Aorta (tissue), 5 donors: ENCODE data around the gene PPIL3. TPM values are rescaled to one million over a fixed set of nuclear protein-coding genes. Genes with fewer than 3 reads are reported as not detected.

Experiments used
- ATAC-seq: fragments of 200-7000 bp; cut with Tn5 transposase; one replicate; pipeline ENCODE4 v1.9.1; 2022; ENCODE audit warnings: moderate library complexity; ENCODE audit not compliant: low FRiP score
- DNase-seq, 2 donors: peaks; one replicate each; pipeline ENCODE4 v3.0.0-alpha.2; 2020
- H3K27ac ChIP-seq, 2 donors: one replicate each; pipeline ENCODE4 v1.5.1; 2013; ENCODE audit warnings: low read length in 2 of 2, mild to moderate bottlenecking in 2 of 2, moderate library complexity in 2 of 2, control low read depth in 1 of 2, inconsistent platforms in 1 of 2, low read depth in 1 of 2
- H3K27me3 ChIP-seq, 2 donors: one replicate each; pipeline ENCODE4 v1.6.1; 2013; ENCODE audit warnings: control low read depth in 1 of 2, low read length in 1 of 2, mild to moderate bottlenecking in 1 of 2, moderate library complexity in 1 of 2; ENCODE audit not compliant: insufficient read depth in 2 of 2, control insufficient read depth in 1 of 2
- H3K36me3 ChIP-seq, 2 donors: one replicate each; pipeline ENCODE4 v1.6.1; 2013; ENCODE audit warnings: control low read depth in 1 of 2, low read length in 1 of 2, mild to moderate bottlenecking in 1 of 2; ENCODE audit not compliant: insufficient read depth in 2 of 2, control insufficient read depth in 1 of 2
- H3K4me1 ChIP-seq, 2 donors: one replicate each; pipeline ENCODE4 v1.6.1; 2013; ENCODE audit warnings: low read length in 2 of 2, control low read depth in 1 of 2, mild to moderate bottlenecking in 1 of 2, moderate library complexity in 1 of 2; ENCODE audit not compliant: insufficient read depth in 2 of 2, control insufficient read depth in 1 of 2
- H3K4me3 ChIP-seq, 2 donors: one replicate each; pipeline ENCODE4 v1.5.1; 2013; ENCODE audit warnings: low read length in 2 of 2, control low read depth in 1 of 2, mild to moderate bottlenecking in 1 of 2
- H3K9me3 ChIP-seq: one replicate; pipeline ENCODE4 v1.6.1; 2013; ENCODE audit warnings: mild to moderate bottlenecking, low read length; ENCODE audit not compliant: control insufficient read depth
- WGBS, 2 donors: extraction: QIAGEN DNeasy Blood & Tissue Kit; methylation state at CpG; one replicate each; pipeline ENCODE4 v1.1.7; 2013; 5-methylcytosine and 5-hydroxymethylcytosine counted together
- intact Hi-C, 2 donors: fragments of 100-400 bp; cut with DNase I; formaldehyde crosslinking; loops; one replicate each; pipeline versions ENCODE4 v1.14.2 to v1.15.0; 2022
- long read RNA-seq, 2 donors: library from polyadenylated mRNA; unstranded; transcript quantifications; one replicate each; pipeline ENCODE4 v2.0.0, GENCODE V29; 2020 to 2021
- polyA plus RNA-seq, 2 donors: library from polyadenylated mRNA; stranded (reverse); fragments of 200-250 nt; gene quantifications; one replicate each; pipeline ENCODE4 v1.2.3, GENCODE V29; 2013
- total RNA-seq, 2 donors: library from RNA; stranded (reverse); fragmentation: NEBNext Ultra II Directional; extraction: Animal tissue kit (Norgen Biotek cat#: 25700); gene quantifications; one replicate each; pipeline ENCODE4 v1.2.1, GENCODE V29; 2021
- donor health status: healthy with polysubstance abuse.
- donor health status: Bipolar disorder and iron deficiency.
- donor health status: DM: no; HTN: no; CAD: no.
- donor health status: DM: no; HTN: no; CAD: no.
- donor health status: DM: yes; HTN: yes; CAD: no.

PPIL3 gene
- total RNA-seq (10 to 100 TPM; 17.8 to 33.7 TPM), polyA plus RNA-seq (10 to 100 TPM; 21.4 to 39.2 TPM)
- long read RNA-seq, donor 1, partial matches to known transcripts: 1 of 7 reads
- long read RNA-seq, donor 1, other reads (novel, unspliced or antisense): 1 of 7 reads
- long read RNA-seq, donor 2, partial matches to known transcripts: 0 of 5 reads
- long read RNA-seq, donor 2, other reads (novel, unspliced or antisense): 2 of 5 reads

DNA sequence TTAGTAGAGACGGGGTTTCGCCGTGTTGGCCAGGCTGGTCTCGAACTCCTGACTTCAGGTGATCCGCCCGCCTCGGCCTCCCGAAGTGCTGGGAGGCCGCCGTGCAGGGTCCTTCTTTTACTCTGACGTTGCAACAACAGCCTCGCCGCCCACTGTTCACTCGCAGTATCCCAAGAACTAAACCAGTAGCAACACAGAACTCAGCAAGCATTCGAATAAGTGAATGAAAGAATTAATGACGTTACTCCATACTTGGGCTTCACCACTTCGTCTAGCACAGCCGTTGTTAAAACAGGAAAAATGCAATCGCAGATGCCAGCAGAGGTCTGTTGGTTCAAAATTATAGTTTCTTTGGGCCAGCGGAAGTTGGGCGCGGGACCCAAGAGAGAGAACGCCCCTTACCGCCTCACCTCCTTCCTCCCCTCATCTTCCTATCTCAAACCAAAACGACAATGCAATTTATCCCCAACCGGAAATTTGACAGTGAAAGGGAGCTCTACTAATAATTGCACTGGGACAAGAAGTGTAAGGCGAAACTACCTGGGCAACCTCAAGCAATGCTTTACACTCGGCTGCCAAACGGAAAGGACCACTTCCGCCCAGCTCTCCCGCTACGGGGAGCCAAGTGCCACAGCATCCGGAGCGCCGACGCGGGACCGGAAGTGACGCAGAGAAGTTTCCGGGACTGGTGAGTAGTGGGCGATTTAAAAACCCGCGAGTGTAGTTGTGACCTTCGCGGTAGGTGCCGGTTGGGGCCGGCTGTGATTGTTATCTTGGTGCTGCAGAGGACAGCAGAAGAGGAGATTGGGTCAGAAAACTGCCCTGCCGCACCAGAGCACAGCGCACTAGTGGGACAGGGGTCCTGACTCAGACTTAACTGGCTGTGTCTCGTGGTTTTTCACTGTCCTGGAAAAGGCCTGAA, at the start of gene PPIL3, which contains the start of gene NIF3L1:
Gene PPIL3 (minus strand): TSS at position 374 of the 922 bp plus-strand sequence. CDS start 1,462 bp downstream, outside the sequence.
Gene NIF3L1 (plus strand): TSS at position 668 of the 922 bp plus-strand sequence. CDS start 2,573 bp downstream, outside the sequence.
- Histone ChIP-seq H3K4me3 (peak within 1 kb of the TSS; percentile 81 to 93), H3K27me3 (no peaks in the 10 kb centered on the region), H3K27ac (peak within 1 kb of the TSS; percentile 36 to 98), H3K9me3 (no peaks in the 10 kb centered on the region), H3K36me3 (peaks cover 0 to 4% of the 10 kb centered on the region in 2 donors), H3K4me1 (peaks cover 0 to 2% of the 10 kb centered on the region in 2 donors)
- 0% methylated on average over 50 of the region's 50 CpGs for WGBS, 2 donors
- intact Hi-C loops: loop anchor here in 1 of 2 donors (1.0 kb wide), 1 partner anchor 176 kb away; no protein-coding TSS in a partner anchor
- DNase-seq (peak; percentile 98 to 99), ATAC-seq (peak; percentile 97)

DNA sequence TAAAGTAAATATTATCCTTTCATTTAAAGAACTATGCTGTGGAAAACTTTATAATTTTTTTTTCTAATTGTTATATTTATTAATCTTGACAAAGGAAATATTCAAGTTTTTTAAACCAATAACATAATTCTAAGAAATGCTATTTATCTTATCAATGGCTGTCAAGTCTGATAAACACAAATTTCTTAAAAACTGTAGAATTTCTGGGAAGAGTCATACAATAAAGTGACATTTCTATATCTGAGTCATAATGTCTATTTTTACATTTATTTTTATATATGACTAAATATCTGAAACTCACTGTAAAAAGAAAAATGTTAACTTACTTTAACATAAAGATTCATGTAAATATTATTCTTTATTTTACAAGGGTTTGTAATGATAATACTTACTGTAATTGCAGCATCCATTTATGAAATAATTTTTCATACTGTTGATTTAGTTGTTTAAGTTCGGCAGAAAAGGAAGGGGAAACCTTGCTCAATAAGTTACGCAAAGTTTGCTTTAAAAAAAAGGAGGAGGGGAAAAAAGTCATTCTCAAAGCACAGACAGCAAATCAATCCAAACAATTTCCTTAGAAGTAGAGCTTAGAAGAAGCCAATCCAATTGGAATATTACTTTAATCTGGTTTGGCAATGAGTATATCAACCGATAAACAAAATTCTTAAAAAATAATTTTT, 42.2 kb upstream of the PPIL3 start:
- peaks cover under 1 to 4% of the 10 kb centered on the region in 2 donors for H3K36me3 ChIP-seq
- intact Hi-C loops: no loop called here

GRCh38 chr2:200929334-200930249, 40.7 kb upstream of the PPIL3 start:
- Histone ChIP-seq H3K9me3 (no peaks in the 10 kb centered on the region), H3K4me3 (no peak overlapping the region), H3K27me3 (no peaks in the 10 kb centered on the region), H3K4me1 (no peaks in the 10 kb centered on the region), H3K27ac (no peak overlapping the region), H3K36me3 (peaks cover 1 to 3% of the 10 kb centered on the region in 2 donors)
- intact Hi-C loops: no loop called here
- no peak for DNase-seq
- WGBS, 2 donors: 77 to 85% methylated on average over 2 of the region's 2 CpGs
- no peak for ATAC-seq

More for the DNA sequence above, 42.2 kb upstream of the PPIL3 start:
- Histone ChIP-seq H3K4me1 (no peaks in the 10 kb centered on the region), H3K9me3 (no peaks in the 10 kb centered on the region), H3K27ac (no peak overlapping the region), H3K4me3 (no peak overlapping the region), H3K27me3 (no peaks in the 10 kb centered on the region)
- no peak for DNase-seq
- 73 to 74% methylated on average over 3 of the region's 3 CpGs for WGBS, 2 donors
- no peak for ATAC-seq

GRCh38 chr2:200922439-200922838, 33.6 kb upstream of the PPIL3 start:
- no peak overlapping the region for H3K4me3 ChIP-seq
- H3K27me3 ChIP-seq: no peaks in the 10 kb centered on the region
- H3K36me3 ChIP-seq: peaks cover 3 to 13% of the 10 kb centered on the region in 2 donors
- H3K27ac ChIP-seq: no peak overlapping the region
- intact Hi-C loops: no loop called here
- H3K9me3 ChIP-seq: no peaks in the 10 kb centered on the region
- ATAC-seq (no peak), DNase-seq (no peak)
- WGBS, 2 donors: 88 to 91% methylated on average over 6 of the region's 6 CpGs
- H3K4me1 ChIP-seq: no peaks in the 10 kb centered on the region

GRCh38 chr2:200913654-200914053, 24.8 kb upstream of the PPIL3 start:
- intact Hi-C loops: loop anchor here in 1 of 2 donors (5.0 kb wide), 1 partner anchor 144 kb away; no protein-coding TSS in a partner anchor
- H3K4me1 ChIP-seq: no peaks in the 10 kb centered on the region
- H3K4me3 ChIP-seq: no peak overlapping the region
- no peaks in the 10 kb centered on the region for H3K27me3 ChIP-seq
- H3K36me3 ChIP-seq: peaks cover 3 to 5% of the 10 kb centered on the region in 2 donors
- no peak for DNase-seq
- H3K9me3 ChIP-seq: no peaks in the 10 kb centered on the region
- ATAC-seq: no peak
- H3K27ac ChIP-seq: no peak overlapping the region

DNA sequence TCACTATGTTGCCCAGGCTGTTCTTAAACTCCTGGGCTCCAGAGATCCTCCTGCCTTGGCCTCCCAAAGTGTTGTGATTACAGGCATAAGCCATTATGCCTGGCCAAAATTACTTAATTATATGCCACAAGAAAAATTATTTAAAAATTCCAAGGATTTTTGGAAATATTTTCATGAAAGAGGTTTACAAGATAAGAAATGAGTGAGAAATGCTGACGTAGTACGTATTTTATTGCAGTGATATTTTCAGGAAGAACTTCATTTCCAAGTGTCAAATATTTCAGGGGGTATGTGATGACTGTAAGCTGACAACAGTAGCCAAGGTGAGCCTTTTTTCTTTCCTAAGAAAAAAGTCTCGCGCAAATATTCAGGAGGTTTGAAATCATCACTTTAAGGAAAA, 21.1 kb upstream of the PPIL3 start:
- no peak for DNase-seq
- H3K27me3 ChIP-seq: no peaks in the 10 kb centered on the region
- intact Hi-C loops: loop anchor here (5.0 kb wide), 2 partner anchors 147 to 267 kb away; no protein-coding TSS in a partner anchor
- WGBS, 2 donors: 79 to 84% methylated on average over 4 of the region's 4 CpGs
- no peak for ATAC-seq
- H3K4me1 ChIP-seq: no peaks in the 10 kb centered on the region
- H3K4me3 ChIP-seq: no peak overlapping the region
- no peak overlapping the region for H3K27ac ChIP-seq
- H3K36me3 ChIP-seq: peaks cover 1 to 3% of the 10 kb centered on the region in 2 donors
- H3K9me3 ChIP-seq: no peaks in the 10 kb centered on the region

DNA sequence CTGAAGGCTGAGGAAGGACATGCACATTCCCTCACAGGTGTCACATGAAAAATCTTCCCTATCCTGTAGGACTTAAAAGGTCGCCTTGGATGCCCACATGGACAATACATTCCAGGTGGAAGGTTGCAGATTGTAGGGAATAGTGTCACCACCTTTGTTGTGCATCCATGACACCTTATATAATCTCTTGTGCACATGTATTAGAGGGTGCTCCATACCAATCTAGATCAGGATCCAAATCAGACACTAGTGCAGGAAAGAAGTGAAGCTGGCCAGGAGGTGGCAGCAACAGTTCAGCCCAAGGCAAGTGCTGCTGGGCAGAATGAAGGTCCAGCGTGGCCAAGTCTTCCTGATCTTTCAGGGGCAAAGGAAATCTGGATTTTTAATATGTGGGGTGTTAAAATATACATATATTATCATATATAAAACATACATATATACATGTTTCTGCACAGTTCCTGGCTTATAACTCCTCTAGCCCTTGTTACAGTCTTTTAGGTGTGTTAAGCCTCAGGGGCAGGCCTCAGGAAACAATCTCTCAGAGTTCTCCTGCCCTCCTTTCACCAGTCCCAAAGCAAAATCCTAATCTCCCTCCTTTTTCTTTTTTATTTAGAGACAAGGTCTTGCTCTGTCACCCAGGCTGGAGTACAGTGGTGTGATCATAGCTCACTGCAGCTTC, 16.9 kb upstream of the PPIL3 start:
- DNase-seq: peak; percentile 79 to 86
- H3K27ac ChIP-seq: no peak overlapping the region
- peaks cover 0 to 4% of the 10 kb centered on the region in 2 donors for H3K36me3 ChIP-seq
- no peaks in the 10 kb centered on the region for H3K27me3 ChIP-seq
- no peaks in the 10 kb centered on the region for H3K4me1 ChIP-seq
- peak; percentile 80 for ATAC-seq
- H3K4me3 ChIP-seq: no peak overlapping the region
- intact Hi-C loops: loop anchor here in 1 of 2 donors (5.0 kb wide), 1 partner anchor 272 kb away; no protein-coding TSS in a partner anchor
- no peaks in the 10 kb centered on the region for H3K9me3 ChIP-seq
- 47 to 50% methylated on average over 2 of the region's 2 CpGs for WGBS, 2 donors
